Measurements from ENCODE around the gene COL6A5.

COL6A5 gene

DNA sequence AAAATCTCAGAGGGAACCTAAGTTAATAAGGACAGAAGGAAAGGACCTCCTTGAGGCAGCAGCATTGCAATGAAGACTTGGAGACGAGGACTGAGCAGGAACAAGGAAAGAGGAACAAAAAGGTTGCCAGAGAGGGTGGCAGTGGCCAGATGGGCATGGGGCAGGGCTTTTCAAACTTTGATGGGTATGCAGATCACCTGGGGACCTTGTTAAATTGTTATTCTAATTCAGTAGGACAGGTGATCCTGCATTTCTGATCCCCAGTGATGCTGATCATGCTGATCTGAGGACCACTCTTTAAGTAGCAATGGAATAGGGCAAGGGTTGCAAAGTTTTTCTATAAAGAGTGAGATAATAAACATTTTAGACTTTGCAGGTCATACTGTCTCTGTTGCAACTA, 182.6 kb downstream of the COL6A5 start:
- Histone ChIP-seq H3K9ac (ENCODE audit: low read length) (no peak overlapping the region), H3K4me2 (ENCODE audit: low read depth, low read length, poor library complexity, severe bottlenecking) (no peak overlapping the region), H3K9me3 (ENCODE audit: insufficient read depth, low read length) (no peaks in the 10 kb centered on the region), H3K27ac (ENCODE audit: low read depth, low read length) (no peak overlapping the region), H3K9me2 (replicated peaks; ENCODE audit: insufficient read depth, low read length) (no peaks in the 10 kb centered on the region), H3K4me3 (ENCODE audit: insufficient read depth, low read length, poor library complexity, severe bottlenecking) (no peak overlapping the region), H3F3A (ENCODE audit: insufficient read depth) (no peaks in the 10 kb centered on the region), H3K36me3 (ENCODE audit: low read length) (no peaks in the 10 kb centered on the region), H3K79me2 (ENCODE audit: insufficient read depth, low read length) (no peaks in the 10 kb centered on the region), H2AFZ (ENCODE audit: low read depth, low read length, severe bottlenecking) (no peak overlapping the region), H4K20me1 (ENCODE audit: low read depth, low read length) (no peaks in the 10 kb centered on the region), H3K27me3 (ENCODE audit: low read length) (no peaks in the 10 kb centered on the region)
- TF ChIP-seq, protein P1, sequence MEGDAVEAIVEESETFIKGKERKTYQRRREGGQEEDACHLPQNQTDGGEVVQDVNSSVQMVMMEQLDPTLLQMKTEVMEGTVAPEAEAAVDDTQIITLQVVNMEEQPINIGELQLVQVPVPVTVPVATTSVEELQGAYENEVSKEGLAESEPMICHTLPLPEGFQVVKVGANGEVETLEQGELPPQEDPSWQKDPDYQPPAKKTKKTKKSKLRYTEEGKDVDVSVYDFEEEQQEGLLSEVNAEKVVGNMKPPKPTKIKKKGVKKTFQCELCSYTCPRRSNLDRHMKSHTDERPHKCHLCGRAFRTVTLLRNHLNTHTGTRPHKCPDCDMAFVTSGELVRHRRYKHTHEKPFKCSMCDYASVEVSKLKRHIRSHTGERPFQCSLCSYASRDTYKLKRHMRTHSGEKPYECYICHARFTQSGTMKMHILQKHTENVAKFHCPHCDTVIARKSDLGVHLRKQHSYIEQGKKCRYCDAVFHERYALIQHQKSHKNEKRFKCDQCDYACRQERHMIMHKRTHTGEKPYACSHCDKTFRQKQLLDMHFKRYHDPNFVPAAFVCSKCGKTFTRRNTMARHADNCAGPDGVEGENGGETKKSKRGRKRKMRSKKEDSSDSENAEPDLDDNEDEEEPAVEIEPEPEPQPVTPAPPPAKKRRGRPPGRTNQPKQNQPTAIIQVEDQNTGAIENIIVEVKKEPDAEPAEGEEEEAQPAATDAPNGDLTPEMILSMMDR (IDR thresholded peaks at IDR 0.05; ENCODE audit: insufficient read depth, low read length, poor library complexity, severe bottlenecking), result no peak
- TF ChIP-seq EZH2phosphoT487 (conservative IDR thresholded peaks at IDR 0.05; ENCODE audit: low read length), result no peak

DNA sequence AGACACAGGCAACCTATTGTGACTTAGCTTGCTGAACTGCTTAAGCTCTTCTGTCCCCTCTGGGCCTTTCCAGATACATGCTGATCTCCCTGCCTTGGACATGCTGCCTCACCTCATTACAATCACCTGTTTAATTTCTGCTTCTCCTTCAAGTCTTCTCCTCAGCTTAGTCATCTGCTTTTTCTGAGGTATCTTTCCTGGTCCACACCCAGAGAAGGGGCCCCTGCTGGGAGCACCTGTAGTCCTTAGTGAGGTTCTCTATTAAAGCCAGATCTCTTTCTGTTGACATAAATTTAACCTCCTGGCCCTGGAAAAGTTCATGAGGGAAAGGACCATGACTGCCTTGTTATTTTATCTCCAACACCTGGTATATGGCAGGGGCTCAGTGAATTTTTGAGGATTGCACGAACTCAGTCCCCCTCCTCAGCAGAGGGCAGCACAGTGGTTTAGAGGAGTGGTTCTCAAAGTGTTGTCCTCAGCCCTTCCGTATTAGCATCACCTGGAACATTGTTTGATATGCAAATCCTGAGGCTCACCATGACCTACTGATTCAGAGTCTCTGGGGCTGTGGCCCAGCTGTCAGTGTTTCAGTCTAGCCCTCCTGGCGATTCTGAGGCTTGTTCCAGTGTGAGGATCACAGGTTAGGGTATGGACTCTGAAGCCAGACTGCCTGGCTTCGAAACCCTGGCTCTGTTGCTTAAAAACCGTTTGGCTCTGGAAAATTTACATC, 184.2 kb downstream of the COL6A5 start:
- H3K4me2 ChIP-seq (ENCODE audit: low read depth, low read length, poor library complexity, severe bottlenecking), result no peak overlapping the region
- H3K4me3 ChIP-seq (ENCODE audit: insufficient read depth, low read length, poor library complexity, severe bottlenecking), result no peak overlapping the region
- H3K9me2 ChIP-seq (replicated peaks; ENCODE audit: insufficient read depth, low read length), result no peaks in the 10 kb centered on the region
- H3K27ac ChIP-seq (ENCODE audit: low read depth, low read length), result no peak overlapping the region
- no peaks in the 10 kb centered on the region for H3K36me3 ChIP-seq (ENCODE audit: low read length)
- TF ChIP-seq EZH2phosphoT487 (conservative IDR thresholded peaks at IDR 0.05; ENCODE audit: low read length), result no peak
- TF ChIP-seq, protein P1 (IDR thresholded peaks at IDR 0.05; ENCODE audit: insufficient read depth, low read length, poor library complexity, severe bottlenecking), result no peak
- H2AFZ ChIP-seq (ENCODE audit: low read depth, low read length, severe bottlenecking), result no peak overlapping the region
- no peaks in the 10 kb centered on the region for H3F3A ChIP-seq (ENCODE audit: insufficient read depth)
- H3K27me3 ChIP-seq (ENCODE audit: low read length), result no peaks in the 10 kb centered on the region
- no peaks in the 10 kb centered on the region for H3K79me2 ChIP-seq (ENCODE audit: insufficient read depth, low read length)
- no peaks in the 10 kb centered on the region for H4K20me1 ChIP-seq (ENCODE audit: low read depth, low read length)
- H3K9me3 ChIP-seq (ENCODE audit: insufficient read depth, low read length), result no peaks in the 10 kb centered on the region
- H3K9ac ChIP-seq (ENCODE audit: low read length), result no peak overlapping the region

DNA sequence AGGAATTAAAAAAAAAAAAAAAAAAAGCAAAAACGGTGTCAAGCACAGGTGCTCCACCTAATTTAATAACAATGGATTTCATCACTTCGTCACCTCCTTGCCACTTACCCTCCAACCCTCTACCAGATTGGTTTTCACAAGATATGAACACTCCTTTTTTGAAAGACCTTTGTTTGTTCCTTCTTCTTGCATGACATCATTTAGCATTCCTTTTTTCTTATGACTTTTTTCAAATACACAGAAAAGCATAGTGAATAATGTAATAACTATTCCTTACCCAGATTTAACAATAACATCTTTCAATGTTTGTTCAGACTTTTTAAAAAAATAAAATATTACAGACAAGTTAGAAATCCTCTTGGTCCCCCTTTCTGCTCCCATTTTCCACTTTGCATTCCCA, 187.8 kb downstream of the COL6A5 start:
- Histone ChIP-seq H3K9ac (ENCODE audit: low read length) (no peak overlapping the region), H3K4me2 (ENCODE audit: low read depth, low read length, poor library complexity, severe bottlenecking) (no peak overlapping the region)
- TF ChIP-seq, protein P1 (IDR thresholded peaks at IDR 0.05; ENCODE audit: insufficient read depth, low read length, poor library complexity, severe bottlenecking), result no peak
- TF ChIP-seq EZH2phosphoT487 (conservative IDR thresholded peaks at IDR 0.05; ENCODE audit: low read length), result no peak

More for the DNA sequence above, 187.8 kb downstream of the COL6A5 start:
- H4K20me1 ChIP-seq (ENCODE audit: low read depth, low read length), result no peaks in the 10 kb centered on the region
- no peak overlapping the region for H3K4me3 ChIP-seq (ENCODE audit: insufficient read depth, low read length, poor library complexity, severe bottlenecking)
- no peaks in the 10 kb centered on the region for H3K27me3 ChIP-seq (ENCODE audit: low read length)
- H3K79me2 ChIP-seq (ENCODE audit: insufficient read depth, low read length), result no peaks in the 10 kb centered on the region
- no peaks in the 10 kb centered on the region for H3F3A ChIP-seq (ENCODE audit: insufficient read depth)
- no peak overlapping the region for H3K27ac ChIP-seq (ENCODE audit: low read depth, low read length)
- no peak overlapping the region for H2AFZ ChIP-seq (ENCODE audit: low read depth, low read length, severe bottlenecking)
- no peaks in the 10 kb centered on the region for H3K36me3 ChIP-seq (ENCODE audit: low read length)
- H3K9me2 ChIP-seq (replicated peaks; ENCODE audit: insufficient read depth, low read length), result no peaks in the 10 kb centered on the region
- no peaks in the 10 kb centered on the region for H3K9me3 ChIP-seq (ENCODE audit: insufficient read depth, low read length)
